HG03442 (cell line): Measurements from ENCODE around the gene NPDC1.
"Not testable (repeated sequence)": the region's sequence is repeated elsewhere in the genome, so short reads cannot be mapped to it uniquely, and the experiment has no call there.

ENCODE experiments used
- ATAC-seq: cut with Tn5 transposase; IDR thresholded peaks from one replicate; pipeline ENCODE4 v1.9.1; 2021; ENCODE audit warnings: mild to moderate bottlenecking, moderate library complexity; ENCODE audit not compliant: unreplicated experiment

NPDC1 gene

DNA sequence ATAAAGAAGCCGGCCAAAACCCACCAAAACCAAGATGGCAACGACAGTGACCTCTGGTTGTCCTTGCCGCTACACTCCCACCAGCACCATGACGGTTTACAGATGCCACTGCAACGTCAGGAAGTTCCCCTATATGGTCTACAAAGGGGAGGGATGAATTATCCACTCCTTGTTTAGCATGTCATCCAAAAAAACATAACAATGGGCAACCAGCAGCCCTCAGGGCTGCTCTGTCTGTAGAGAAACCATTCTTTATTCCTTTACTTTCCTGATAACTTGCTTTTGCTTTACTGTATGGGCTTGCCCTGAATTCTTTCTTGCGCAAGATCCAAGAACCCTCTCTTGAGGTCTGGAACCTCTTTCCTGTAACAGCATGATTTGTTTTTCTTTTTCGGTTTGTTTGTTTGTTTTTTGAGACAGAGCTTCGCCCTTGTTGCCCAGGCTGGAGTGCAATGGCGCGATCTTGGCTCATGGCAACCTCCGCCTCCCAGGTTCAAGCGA is 29.3 kb upstream of the NPDC1 start:
- ATAC-seq = no peak

DNA sequence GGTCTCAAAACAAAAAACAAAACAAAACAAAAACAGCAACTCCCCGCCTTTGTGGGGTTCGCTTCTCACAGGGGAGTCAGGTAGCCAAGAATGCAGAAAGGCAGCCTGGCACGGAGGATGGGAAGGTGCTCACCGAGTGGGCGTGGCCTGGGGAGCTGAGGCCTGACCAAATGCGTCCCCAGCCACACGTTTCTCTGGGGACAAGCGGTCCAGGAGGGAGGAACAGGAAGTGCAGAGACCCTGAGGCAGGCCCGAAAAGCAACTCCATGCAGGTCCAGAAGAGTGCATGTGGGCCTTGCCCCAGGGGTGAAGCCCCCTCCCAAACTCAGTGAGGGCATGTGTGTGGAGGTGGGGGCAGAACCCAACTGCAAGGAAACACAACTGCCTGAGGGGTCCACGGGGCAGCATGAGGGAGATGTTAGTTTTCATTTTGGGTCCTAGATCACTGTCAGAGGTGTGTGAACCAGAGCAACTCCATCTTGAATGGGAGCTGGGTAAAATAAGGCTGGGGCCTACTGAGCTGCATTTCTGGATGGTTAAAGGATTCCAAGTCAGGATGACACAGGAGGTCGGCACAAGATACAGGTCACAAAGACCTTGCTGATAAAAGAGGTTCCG is 28.8 kb upstream of the NPDC1 start:
- no peak for ATAC-seq

DNA sequence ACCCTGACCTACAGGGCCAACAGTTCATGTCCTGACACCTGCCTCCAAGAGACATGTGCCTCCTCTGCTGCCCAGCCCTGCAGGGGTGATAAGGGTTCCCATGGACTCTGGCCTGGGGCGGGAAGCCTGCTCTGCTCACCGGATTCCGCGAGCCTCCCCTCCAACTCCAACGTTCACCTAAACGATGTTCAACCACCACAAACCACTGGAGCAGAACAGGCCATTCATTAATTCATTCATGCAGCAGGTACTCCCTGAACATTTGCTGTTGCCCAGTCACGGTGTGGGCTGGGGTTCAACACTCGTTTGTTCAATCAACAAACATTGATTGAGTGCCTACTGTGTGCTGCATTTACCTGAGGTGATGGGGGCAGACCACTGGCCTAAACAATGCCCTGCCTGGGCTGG is 28.0 kb upstream of the NPDC1 start:
- ATAC-seq = no peak

DNA sequence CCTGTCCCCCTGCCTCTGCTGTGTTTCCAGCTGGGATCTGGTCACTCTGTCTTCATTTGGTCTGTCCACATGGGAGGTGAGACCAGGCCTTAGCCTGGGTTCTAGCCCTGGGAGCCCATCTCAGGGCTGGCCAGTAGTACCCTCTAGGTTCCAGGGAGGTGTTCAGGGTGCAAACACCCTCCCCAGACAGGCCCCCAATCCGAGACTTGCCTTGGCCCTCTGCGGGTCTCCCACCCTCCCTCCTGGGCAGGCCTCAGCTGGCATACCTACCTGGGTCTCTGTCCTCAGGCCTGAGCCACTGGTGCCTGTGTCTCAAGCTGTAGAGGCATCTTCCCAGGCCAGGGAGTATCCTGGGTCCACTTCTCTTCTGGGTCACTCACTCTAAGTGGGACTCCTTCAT is 25.3 kb upstream of the NPDC1 start:
- no peak for ATAC-seq

DNA sequence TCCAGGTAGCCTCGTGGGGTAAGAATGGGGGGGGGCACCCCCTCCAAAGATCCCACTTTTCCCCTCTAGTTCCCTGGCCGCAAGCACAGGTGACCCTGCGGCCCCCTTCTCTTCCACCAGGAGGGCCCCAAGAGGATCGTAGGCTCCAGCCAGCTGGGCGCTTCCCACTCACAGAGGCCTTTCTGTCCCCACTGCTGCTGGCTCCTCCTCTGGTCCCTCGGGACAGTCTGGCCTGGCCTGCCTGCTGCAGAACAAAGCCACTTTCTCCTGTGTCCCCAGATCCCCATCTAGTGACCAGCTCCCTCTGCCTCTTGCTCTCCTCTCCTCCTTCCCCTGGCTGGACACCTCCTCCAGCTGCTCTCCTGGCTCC is 24.9 kb upstream of the NPDC1 start:
- no peak for ATAC-seq

DNA sequence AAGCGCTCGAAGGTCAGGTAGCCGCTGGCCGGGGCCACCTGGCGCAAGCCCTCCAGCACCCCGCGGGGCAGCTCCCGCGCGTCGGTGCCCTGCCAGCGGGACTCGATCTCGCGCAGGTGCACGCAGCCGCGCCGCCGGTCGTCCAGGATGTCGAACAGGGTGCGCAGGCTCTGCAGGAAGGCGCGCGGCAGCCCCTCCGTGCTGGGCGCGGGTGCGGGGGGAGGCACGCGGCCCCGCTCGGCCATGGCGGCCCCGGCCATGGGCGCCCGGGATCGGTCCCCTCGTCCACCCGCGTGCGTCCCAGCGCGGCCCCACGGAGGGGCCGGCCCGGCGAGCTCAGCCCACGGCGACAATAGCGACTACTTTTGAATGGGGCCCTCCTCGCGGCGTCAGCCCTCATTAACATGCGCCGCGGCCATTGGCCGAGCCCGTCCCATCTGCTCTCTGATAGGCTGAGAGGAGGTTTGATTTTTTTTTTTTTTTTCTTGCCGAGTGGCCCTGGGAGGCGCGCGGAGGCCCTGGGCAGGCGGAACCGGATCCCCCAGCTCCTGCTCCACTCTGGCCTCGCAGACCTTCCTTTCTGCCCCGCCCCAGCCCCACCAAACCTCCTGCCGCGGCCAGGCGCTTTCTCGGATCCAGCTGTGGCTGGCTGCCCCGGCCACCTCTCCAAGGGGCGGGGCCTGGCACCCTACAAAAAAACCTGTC is 24.4 kb upstream of the NPDC1 start, which contains the start of gene SAPCD2:
SAPCD2 (minus strand) TSS at position 357 of the 705 bp plus-strand sequence; CDS start at position 260, 97 bp downstream.
- ATAC-seq = peak; percentile 64

DNA sequence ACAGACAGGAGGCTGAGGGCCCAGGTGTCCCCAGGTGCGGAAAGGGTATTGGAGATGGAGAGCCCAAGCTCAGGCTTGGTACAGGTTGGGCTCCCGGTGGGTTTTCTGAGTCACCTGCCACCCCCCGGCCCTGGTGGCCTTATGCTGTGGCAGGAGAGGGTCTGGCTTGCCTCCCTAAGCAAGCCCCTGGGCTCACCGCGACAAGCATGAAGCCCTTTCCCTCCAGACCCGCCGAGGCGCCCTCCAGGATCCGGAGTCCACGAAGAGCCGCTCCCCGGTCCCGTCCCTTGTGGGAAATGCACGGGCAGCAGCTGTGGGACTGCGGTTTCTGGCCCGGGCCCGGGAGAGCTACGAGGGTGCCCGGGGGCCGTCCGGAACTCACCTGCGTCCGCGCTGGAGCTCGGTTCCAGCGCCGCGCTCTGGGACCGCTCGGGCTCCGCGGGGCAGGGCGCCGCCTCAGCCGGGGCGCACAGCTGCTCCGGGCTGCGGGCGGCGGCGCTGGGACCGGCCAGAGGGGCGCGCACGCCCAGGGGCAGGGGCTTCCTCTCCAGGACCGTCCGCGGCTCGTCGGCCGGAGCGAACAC is 23.6 kb upstream of the NPDC1 start:
- peak; percentile 9 for ATAC-seq

DNA sequence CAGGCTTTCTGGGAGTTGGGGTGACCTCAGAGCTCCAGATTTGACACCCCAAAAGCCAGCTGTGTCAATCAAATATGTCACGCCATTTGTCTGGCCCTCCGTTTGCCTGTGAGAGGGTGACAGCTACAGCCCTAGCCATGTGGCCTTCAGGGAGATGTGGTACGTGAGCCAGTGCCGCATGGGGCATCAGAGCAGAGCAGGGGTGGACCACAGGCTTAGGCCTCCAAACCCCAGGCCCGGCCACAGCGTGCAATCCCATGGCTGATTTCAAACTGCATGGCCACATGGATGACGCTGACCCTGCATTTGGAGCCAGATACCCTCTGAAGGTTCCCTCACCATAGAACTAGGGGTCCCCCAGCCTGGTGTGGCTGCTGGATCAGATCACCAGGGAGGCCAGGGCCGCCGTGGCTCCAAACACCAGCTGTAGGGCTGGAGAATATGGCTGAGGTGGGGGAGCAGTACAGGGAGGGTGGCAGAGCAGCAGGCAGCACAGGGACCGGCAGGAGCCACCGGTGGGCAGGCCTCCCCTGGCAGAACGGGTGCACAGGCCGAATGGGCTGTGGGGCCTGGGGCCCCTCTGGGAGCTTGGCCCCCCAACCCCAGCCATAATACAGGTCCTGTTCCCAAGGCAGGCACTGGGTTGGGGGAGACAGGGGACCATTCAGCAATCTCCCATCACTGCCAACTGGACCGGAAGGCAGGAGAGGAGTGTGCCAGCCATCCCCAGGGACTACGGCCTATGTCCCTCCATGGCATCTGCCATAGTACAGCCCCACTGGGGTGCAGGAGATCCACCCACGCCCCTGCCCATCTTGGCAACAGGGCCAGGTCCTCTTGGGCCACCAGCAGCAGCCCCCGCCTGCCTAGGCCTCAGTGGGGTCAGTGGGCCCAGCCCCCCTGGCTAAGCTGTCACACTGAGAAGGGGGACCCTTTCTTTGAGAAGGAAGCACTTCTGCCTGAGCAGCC is 22.8 kb upstream of the NPDC1 start:
- no peak for ATAC-seq

DNA sequence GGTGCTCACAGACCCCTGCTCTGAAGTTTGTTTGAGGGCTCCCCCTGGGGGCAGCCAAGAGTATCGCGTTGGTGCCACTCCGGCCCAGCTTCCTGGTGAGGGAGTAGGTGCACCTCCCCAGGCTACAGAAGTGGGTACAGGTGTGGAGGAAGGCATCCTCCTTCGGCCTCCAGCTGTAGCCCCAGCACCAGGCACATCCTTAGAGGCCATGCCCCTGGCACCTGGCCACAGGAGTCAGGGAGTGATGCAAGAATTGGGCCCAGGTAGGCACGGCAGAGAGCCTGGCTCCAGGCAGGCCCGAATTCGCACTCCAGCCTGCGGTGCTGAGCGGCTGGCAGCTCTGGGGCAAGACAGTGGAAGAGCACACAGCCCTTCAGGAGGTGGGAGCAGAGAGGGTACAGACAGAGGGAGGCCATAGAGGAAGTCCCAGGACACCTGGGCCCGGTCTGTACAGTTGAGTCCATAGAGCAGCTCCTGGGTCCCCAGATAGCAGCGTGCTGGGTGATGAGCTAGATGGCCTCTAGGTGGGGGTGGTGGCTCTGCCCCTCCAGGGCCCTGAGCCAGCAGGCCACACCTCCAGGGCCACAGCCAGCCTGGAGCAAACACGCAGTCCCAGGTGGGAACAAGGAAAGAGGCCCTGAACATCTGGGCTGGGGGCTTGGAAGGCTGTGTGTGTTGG is 22.0 kb upstream of the NPDC1 start:
- ATAC-seq = peak; percentile 37

DNA sequence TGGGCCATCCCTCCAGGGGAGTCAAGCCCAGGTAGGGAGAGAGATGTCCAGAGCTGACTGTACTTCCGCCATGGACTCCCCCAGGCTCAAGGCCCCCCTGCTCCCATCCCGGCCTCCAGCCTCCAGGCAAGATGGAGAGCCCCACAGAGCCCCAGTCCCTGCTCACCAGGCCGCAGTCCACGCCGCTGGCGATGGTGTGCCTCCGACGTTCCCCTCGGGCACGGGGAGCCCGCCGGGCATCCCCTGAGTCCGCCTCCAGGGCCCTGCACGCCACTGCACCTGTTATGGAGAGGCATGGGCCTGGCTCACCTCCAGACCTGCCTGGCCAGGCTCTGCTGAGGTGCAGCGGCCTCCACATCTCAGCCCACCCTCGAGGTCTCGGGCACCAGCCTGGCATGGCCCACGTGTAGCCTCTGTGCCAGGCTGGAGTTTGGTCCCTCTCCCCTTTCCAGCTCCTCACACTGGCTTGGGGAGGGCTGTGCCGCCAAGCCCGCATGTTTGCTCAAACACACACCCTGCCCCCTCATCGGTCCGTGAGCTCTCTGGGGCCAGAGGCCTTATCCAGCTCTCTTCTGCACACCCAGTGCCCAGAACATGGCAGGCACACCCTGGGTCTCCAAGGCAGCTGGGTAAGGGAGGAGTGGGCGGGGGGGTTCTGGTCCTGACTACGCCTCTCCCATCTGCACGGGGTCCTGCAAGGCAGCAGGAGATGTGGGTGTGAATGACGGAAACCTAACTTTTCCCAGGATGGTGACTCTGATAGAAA is 20.3 kb upstream of the NPDC1 start:
- no peak for ATAC-seq

DNA sequence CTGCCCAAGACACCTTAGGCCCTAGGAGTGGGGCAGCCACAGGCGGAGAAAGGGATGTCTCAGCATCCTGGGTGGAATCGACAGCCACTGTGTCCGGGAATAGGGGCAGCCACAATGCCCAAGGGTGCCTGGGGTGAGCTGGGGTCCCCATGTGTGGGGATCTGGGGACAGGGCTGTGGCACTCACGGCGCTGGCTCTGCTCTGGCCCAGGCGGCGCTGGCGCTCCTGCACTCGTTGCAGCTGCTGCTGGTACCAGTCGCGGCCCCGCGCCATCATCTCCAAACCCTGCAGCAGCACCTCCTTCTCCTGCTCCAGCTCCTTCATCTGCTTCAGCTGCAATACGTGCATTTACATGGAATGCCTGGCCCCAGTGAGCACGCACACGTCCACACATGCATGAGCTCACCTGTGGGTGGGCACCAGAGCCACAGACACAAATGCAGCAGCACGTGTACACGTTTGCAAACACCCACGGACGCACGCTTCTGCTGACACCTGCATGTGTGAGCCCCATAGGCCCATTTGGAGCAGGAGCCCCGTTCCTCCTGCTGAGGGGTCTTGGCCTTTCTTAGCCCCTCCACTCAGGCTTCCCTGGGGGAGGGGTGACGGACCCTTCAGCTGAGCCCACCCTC is 19.5 kb upstream of the NPDC1 start:
- no peak for ATAC-seq

DNA sequence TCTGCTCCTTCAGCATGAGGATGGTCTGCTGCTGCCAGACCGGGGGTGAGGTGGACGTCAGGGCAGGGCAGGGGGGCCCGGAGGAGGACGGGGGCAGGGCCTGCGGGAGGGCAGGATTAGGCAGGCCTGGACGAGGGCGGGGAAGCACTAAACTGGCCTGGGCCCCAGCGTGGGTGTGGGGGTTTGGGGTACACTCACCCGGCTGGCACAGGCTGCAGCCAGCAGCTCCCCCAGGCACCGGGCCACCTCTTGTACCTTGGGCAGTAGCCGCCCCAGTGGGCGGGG is 18.8 kb upstream of the NPDC1 start:
- ATAC-seq = no peak

DNA sequence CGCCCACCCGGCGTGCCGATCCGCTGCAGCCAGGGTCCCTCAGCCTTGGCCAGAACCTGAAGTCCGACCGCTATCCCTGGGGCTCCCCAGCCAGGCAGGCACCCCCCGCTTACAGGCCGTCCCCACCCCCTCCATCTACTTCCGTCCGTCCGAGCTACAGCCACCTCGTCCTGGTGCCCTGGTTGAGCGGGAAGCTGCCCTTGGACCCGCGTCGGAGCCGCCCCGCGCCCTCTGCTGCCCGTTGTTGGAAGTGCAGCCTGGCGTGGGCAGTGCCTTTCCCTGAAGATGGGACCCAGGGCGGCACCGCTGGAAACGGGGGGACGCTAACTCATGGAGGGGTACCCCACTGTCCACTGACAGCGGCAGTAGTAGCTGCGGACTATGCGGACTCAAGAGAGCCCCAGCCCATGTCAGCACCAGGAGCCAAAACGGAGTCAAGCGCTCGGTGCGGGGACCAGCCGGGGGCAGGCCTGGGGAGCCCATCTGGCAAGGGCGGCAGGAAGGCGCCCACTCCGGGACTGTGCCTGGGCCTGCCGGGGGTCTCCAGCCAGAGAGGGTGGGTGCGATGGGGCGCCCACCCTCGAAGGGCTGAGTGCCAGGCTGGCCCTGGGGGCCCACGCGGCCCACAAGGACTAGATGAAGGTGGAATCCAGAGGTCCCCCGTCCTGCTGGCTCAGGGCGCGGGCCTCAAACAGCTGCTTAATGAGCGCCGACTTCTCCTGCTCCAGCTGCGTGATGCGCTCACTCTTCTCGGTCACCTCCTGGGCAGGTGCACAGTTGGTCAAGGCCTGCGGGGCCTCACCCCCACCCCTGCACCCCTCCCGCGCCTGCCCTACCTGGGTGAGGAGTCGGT is 18.3 kb upstream of the NPDC1 start:
- ATAC-seq = no peak

DNA sequence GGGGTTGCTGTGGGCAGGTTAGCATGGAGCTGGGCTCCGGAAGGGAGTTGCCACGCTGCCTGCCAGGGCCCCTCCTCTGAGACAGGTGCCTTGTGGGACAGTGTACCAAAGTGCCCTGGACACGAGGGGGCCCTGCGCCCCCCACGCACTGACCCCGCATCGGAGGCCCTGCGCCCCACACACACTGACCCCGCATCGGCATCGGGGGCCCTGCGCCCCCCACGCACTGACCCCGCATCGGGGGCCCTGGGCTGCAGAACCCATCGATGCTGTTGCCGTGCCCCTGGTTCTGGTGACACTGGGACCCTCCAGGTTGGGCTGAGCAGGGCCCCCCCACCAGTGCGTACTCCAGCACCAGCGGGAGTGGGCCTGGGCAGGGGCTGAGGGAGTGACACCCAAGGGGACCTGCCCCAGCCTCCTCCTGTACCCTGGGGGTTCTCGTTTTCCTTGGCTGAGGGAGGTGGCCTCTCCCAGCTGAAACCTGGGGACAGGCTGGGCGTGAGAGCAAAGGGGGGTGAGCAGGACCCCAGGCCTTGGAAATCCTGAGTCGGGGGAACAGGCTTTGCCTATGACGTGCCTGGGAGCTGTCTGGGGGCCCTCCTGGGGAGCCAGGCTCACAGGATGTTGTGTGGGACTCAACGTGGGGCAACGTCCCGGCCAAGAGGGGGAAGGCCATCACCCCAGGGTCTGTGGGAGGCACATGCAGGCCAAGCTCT is 17.5 kb upstream of the NPDC1 start:
- ATAC-seq = no peak

DNA sequence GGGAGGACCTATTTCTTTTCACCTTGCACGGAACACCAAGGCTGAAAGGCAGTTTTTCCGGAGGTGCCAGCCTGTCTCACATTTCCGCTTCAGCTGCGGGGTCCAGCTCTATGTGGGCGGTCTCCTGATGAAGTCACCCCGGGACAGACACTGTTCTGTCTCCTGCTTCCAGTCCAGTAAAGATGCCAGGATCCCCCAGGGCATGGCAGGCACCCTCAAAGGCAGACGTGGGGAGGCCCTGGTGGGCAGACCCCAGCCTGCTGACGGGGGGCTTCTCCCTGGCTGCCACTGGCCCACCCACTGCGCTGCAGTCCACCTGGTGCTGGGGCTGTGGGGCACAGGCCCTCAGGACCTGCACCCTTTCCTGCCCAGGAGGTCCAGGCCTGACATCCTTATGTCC is 16.8 kb upstream of the NPDC1 start:
- ATAC-seq = not testable (repeated sequence)

DNA sequence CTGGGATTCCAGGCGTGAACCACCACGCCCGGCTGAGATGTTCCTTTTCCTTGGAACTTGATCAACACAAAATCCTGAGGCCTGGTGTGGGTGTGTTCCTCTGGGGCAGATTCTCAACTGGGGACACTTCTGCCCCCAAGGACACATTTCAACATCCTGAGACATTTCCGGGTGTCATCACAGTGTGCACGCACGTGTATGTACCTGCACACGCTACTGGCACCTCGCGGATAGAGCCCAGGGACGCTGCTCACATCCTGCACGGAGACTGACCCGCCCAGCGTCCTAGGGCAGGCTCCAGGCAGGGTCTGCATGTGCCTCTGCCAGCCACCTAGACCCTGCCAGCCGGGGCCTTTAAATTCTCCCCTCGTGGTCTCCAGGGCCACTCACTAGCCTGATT is 16.4 kb upstream of the NPDC1 start:
- ATAC-seq = no peak

DNA sequence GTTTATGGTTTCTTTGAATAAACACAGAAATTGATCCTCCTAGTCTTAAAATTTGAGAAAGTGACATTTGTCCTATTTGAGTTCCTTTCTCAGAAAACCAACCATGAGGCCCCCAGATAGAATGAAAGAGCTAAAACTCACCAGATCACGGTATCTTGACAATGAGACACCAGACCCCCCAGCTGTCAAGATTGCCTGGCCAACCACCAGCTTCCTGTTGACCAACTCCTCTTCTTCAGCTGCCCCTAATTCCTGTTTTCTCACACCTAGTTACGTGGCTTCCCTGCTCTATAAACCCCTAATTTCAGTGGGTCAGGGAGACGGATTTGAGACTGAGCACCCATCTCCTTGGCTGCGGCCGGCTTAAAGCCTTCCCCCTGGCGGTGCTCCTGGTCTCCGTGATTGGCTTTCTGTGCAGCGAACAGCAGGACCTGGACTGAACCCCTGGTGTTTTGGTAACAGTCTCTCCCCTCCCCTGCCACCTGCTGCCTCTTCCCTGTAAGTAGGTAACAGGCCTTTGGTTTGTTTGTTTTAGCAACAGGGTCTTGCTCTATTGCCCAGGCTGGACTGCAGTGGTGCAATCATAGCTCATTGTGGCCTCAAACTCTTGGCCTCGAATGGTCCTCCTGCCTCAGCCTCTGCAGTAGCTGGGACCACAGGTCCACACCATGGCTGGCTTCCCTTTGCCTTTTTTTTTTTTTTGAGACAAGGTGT is 12.7 kb upstream of the NPDC1 start:
- no peak for ATAC-seq
